HL-60 (cell line): ENCODE data around the gene ZNRF1.

Experiments
- DNase-seq, 2 experiments: peaks; one replicate each; pipeline ENCODE4 v3.0.0-alpha.2; 2010 to 2020; ENCODE audit warnings: low read depth in 1 of 2, low spot score in 1 of 2
- H3K27ac ChIP-seq: fragments of 250-450 bp; sonication (Bioruptor Pico); replicated peaks from 2 replicates; pipeline ENCODE4 v1.5.1; 2020; ENCODE audit warnings: mild to moderate bottlenecking, moderate library complexity
- H3K27me3 ChIP-seq: fragments of 250-450 bp; sonication (Bioruptor Pico); 2 replicates; pipeline ENCODE4 v1.5.1; 2021; ENCODE audit warnings: mild to moderate bottlenecking, moderate library complexity; ENCODE audit not compliant: insufficient read depth, poor library complexity, severe bottlenecking
- H3K4me3 ChIP-seq: replicated peaks from 2 replicates; pipeline ENCODE4 v1.5.1; 2011; ENCODE audit warnings: mild to moderate bottlenecking, control low read depth, low read length; ENCODE audit not compliant: insufficient read depth
- CTCF ChIP-seq: IDR thresholded peaks from one replicate; pipeline ENCODE4 v1.5.1; 2011; ENCODE audit warnings: low read length, control low read depth, inconsistent platforms; ENCODE audit not compliant: insufficient read depth
- GABPA ChIP-seq: IDR thresholded peaks from 2 replicates; pipeline ENCODE4 v1.6.1; 2012; ENCODE audit warnings: low read depth
- POLR2AphosphoS5 ChIP-seq: IDR thresholded peaks from 2 replicates; pipeline ENCODE4 v1.6.1; 2012; ENCODE audit warnings: low read depth
- REST ChIP-seq: IDR thresholded peaks from 2 replicates; pipeline ENCODE4 v1.6.1; 2012; ENCODE audit warnings: low read depth; ENCODE audit not compliant: insufficient replicate concordance
- SPI1 ChIP-seq: IDR thresholded peaks from 2 replicates; pipeline ENCODE4 v1.6.1; 2012; ENCODE audit warnings: low read depth, mild to moderate bottlenecking, borderline replicate concordance

ZNRF1 gene

DNA sequence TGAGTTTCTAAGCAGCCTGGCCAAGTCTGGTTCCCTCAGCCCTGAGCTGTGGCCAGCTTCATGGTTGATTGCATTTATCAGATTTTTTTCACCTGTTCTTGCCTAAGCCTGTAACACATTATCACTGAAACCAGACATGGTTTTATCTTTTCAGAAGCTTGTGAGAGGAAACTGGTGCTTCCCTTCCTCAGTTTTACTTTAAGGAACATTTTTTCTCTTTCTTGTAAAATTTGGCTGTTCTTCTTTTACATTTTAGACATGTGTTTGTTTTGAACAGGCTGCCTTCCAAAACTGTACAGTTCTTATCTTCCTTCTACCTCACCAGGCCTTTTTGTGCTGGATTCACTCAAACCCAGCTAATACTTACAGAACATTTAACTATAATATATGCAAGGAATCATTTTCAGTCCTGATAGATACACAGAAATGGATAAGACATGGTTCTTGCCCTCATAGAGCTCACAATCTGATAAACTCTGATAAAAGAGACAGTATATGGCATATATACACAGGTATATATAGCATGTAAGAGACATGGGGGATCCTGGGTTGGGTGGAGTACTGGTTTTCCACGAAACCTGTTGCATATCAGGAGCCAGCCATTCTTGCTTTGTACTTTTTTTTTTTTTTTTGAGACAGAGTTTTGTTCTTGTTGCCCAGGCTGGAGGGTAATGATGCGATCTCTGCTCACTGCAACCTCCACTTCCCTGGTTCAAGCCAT, 44.5 kb downstream of the ZNRF1 start:
- no peak overlapping the region for H3K4me3 ChIP-seq
- TF ChIP-seq POLR2AphosphoS5 = no peak
- no peak for TF ChIP-seq GABPA
- no peak for TF ChIP-seq CTCF
- no peak for TF ChIP-seq REST
- no peak for TF ChIP-seq SPI1
- no peaks in the 10 kb centered on the region for H3K27me3 ChIP-seq
- peak overlapping the region; percentile 12; the same call in 1 of the 2 replicates for H3K27ac ChIP-seq
- DNase-seq = peak in 1 of 2 experiments; percentile 30

- no peak overlapping the region for H3K4me3 ChIP-seq
- no peak overlapping the region for H3K27ac ChIP-seq
- no peak for DNase-seq
- no peaks in the 10 kb centered on the region for H3K27me3 ChIP-seq
- TF ChIP-seq GABPA (no peak), SPI1 (no peak), REST (no peak), CTCF (no peak), POLR2AphosphoS5 (no peak)
Observed at GRCh38 chr16:75044800-75045361, 46.1 kb downstream of the ZNRF1 start.

DNA sequence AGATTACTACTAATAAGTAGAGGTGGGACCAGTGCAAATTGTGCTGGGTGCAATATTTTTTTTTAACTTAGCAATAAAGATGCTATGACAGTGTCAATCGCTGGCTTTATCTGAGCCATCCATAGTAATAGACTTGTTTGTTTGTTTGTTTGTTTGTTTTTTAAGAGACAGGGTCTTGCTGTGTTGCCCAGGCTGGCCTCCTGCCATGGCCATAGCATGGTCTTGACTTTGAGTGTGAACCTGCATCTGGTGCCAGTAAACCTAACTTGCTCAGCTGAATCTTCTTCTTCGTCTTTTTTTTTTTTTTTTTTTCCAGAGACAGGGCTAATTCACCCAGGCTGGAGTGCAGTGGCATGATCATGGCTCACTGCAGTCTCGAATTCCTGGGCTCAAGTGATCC, 46.6 kb downstream of the ZNRF1 start:
- no peak overlapping the region for H3K27ac ChIP-seq
- DNase-seq = no peak
- H3K27me3 ChIP-seq = no peaks in the 10 kb centered on the region
- H3K4me3 ChIP-seq = no peak overlapping the region
- TF ChIP-seq CTCF (no peak), POLR2AphosphoS5 (no peak), SPI1 (no peak), GABPA (no peak), REST (no peak)
